ENCODE results near the gene SHANK3. TPM values are rescaled to one million over a fixed set of nuclear protein-coding genes. Genes with fewer than 3 reads are reported as not detected.
A peak's percentile ranks its signal among the peaks of the same experiment; 100 is the strongest.

SHANK3 gene
- total and polyA plus RNA-seq, 12 donors = 14.3 to 59.8 (median 24.7) TPM

DNA sequence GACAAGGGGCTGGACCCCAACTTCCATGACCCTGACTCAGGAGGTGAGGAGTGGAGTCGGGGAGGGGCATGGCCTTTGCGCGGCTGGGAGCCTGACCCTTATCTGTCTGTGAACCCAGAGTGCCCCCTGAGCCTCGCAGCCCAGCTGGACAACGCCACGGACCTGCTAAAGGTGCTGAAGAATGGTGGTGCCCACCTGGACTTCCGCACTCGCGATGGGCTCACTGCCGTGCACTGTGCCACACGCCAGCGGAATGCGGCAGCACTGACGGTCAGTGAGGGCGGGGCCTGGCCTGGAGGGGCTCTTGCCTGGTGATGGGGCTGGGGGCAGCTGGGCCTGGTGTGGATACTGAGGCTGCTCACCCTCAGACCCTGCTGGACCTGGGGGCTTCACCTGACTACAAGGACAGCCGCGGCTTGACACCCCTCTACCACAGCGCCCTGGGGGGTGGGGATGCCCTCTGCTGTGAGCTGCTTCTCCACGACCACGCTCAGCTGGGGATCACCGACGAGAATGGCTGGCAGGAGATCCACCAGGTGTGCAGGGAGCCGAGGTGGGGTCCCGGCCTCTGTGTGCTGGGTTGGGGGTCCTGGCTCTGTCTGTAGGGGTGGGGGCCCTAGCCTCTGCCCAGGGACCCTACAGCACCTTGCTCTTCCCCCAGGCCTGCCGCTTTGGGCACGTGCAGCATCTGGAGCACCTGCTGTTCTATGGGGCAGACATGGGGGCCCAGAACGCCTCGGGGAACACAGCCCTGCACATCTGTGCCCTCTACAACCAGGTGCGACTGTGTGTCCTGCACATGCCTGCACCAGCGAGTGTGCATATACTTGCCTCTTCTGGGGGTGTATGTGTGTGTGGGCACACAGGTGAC is 6.3 kb downstream of the SHANK3 start:
- WGBS, 2 donors = 85 to 91% methylated on average over 28 to 30 of the region's 30 CpGs
- H3K27ac ChIP-seq = peak overlapping the region in 3 of 10 donors; percentile 15 to 74 (median 22)
- ATAC-seq (peak in 2 of 8 donors; percentile 12 to 24), DNase-seq (no peak)
- peaks cover 0 to 18% (median 8%) of the 10 kb centered on the region in 7 donors for H3K27me3 ChIP-seq
- peaks cover 0 to 45% (median 15%) of the 10 kb centered on the region in 9 donors for H3K4me1 ChIP-seq
- peak overlapping the region in 8 of 10 donors; percentile 12 to 67 (median 60) for H3K4me3 ChIP-seq
- peaks cover 0 to 5% (median 0%) of the 10 kb centered on the region in 11 donors for H3K9me3 ChIP-seq
- TF ChIP-seq, protein P1, sequence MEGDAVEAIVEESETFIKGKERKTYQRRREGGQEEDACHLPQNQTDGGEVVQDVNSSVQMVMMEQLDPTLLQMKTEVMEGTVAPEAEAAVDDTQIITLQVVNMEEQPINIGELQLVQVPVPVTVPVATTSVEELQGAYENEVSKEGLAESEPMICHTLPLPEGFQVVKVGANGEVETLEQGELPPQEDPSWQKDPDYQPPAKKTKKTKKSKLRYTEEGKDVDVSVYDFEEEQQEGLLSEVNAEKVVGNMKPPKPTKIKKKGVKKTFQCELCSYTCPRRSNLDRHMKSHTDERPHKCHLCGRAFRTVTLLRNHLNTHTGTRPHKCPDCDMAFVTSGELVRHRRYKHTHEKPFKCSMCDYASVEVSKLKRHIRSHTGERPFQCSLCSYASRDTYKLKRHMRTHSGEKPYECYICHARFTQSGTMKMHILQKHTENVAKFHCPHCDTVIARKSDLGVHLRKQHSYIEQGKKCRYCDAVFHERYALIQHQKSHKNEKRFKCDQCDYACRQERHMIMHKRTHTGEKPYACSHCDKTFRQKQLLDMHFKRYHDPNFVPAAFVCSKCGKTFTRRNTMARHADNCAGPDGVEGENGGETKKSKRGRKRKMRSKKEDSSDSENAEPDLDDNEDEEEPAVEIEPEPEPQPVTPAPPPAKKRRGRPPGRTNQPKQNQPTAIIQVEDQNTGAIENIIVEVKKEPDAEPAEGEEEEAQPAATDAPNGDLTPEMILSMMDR (IDR thresholded peaks at IDR 0.05) = no peak
- intact Hi-C loops (cut with DNase I) = loop anchor here in 2 of 10 donors (5.0 kb wide), 1 partner anchor 52 kb away; the partner anchor contains the start of gene ARSA (in 2 of the 2)
- H3K36me3 ChIP-seq = peaks cover 0 to 44% (median 0%) of the 10 kb centered on the region in 9 donors

DNA sequence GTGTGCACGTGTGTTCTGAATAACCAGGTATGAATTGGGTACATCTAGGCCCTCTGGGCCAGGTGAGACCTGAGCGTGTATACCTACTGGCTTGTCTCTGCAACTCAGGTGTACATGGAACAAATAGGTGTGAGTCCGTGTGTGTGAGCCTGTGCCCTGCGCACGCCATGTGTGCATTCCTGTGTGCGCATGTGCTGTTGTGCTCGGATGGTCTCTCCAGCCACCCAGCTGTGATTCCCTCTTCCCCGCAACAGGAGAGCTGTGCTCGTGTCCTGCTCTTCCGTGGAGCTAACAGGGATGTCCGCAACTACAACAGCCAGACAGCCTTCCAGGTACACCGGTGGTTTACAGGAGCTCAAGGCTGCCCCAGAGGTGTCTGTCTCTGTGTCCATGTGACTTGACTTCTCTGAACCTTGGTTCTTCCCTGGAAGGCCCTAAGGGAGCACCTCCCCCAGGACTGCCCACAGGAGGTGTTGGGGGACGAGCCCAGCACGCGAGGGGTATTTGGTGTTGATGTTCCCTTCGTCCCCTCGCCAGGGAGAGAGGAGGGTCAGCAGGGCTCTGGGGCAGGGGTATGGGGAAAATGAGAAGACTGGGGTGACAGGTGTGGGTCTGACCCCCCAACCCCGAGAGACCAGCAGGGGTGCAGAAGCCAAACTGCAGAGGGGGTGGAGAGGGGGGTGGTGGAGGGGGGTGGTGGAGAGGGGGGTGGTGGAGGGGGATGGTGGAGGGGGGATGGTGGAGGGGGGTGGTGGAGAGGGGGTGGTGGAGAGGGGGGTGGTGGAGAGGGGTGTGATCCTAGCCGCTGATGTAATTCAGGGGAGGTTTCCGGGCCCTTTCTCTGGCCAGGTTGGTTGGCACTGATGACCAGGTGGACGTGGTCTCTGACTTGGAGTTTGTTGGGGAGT is 10.7 kb downstream of the SHANK3 start:
- 85 to 86% methylated on average over 20 to 21 of the region's 21 CpGs for WGBS, 2 donors

DNA sequence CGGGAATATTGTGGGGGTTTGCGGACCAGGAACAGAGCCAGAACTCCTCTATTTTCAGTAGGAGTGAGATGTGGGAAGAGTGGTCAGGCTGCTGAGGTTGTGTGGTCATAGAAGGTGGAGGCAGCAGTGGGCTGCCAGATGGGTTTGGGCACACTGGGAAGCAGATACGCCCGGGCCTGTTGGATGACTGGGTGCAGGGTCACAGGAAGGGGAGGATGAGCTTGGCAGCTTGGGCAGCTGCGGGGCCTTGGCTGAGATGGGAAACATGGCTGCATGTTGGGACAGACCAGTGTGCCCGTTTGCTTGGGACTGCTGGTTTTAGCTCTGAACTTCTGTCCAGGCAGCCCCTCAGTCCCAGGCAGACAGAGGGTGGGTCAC is 11.4 kb downstream of the SHANK3 start:
- WGBS, 2 donors = 58 to 67% methylated on average over 6 of the region's 6 CpGs
- intact Hi-C loops (cut with DNase I) = no loop called here
- H3K4me3 ChIP-seq = peak overlapping the region in 4 of 10 donors; percentile 4 to 36 (median 34)

More for the DNA sequence above, 10.7 kb downstream of the SHANK3 start:
- intact Hi-C loops (cut with DNase I) = no loop called here
- peak in 2 of 8 donors; percentile 20 to 39 for ATAC-seq
- TF ChIP-seq, protein P1 (IDR thresholded peaks at IDR 0.05) = no peak
- no peak overlapping the region for H3K4me3 ChIP-seq
- peaks cover 0 to 5% (median 0%) of the 10 kb centered on the region in 11 donors for H3K9me3 ChIP-seq
- peaks cover 5 to 41% (median 16%) of the 10 kb centered on the region in 9 donors for H3K4me1 ChIP-seq
- H3K27me3 ChIP-seq = peaks cover 0 to 26% (median 4%) of the 10 kb centered on the region in 7 donors
- DNase-seq = no peak
- H3K27ac ChIP-seq = peak overlapping the region in 1 of 10 donors; percentile 41
- peaks cover 0 to 38% (median 4%) of the 10 kb centered on the region in 9 donors for H3K36me3 ChIP-seq

More for the DNA sequence above, 11.4 kb downstream of the SHANK3 start:
- peak overlapping the region in 6 of 10 donors; percentile 19 to 54 (median 44) for H3K27ac ChIP-seq
- H3K9me3 ChIP-seq = peaks cover 0 to 5% (median 0%) of the 10 kb centered on the region in 11 donors
- H3K36me3 ChIP-seq = peaks cover 0 to 37% (median 4%) of the 10 kb centered on the region in 9 donors
- peaks cover 0 to 29% (median 4%) of the 10 kb centered on the region in 7 donors for H3K27me3 ChIP-seq
- ATAC-seq (peak in 4 of 8 donors; percentile 19 to 51 (median 32)), DNase-seq (no peak)
- H3K4me1 ChIP-seq = peaks cover 5 to 38% (median 16%) of the 10 kb centered on the region in 9 donors
- TF ChIP-seq, protein P1 (IDR thresholded peaks at IDR 0.05) = no peak

All from heart right ventricle (tissue), 16 donors.